HG03196 (cell line): ENCODE results near the gene SAPCD1.
"Not testable (repeated sequence)": the region's sequence is repeated elsewhere in the genome, so short reads cannot be mapped to it uniquely, and the experiment has no call there.

Experiments
- ATAC-seq: cut with Tn5 transposase; IDR thresholded peaks from one replicate; pipeline ENCODE4 v1.9.1; 2021; ENCODE audit not compliant: unreplicated experiment

The SAPCD1 gene

GRCh38 chr6:31796993-31797385 lies 34.5 kb downstream of the SAPCD1 start:
- ATAC-seq = no peak

- no peak for ATAC-seq
Observed at GRCh38 chr6:31797588-31797987, 35.1 kb downstream of the SAPCD1 start.

- ATAC-seq = no peak
Observed at GRCh38 chr6:31799781-31800180, 37.3 kb downstream of the SAPCD1 start.

- not testable (repeated sequence) for ATAC-seq
Observed at GRCh38 chr6:31801031-31801927, 38.8 kb downstream of the SAPCD1 start.

GRCh38 chr6:31805939-31806469 lies 43.5 kb downstream of the SAPCD1 start:
- peak; percentile 24 for ATAC-seq

- ATAC-seq = peak; percentile 83
Observed at GRCh38 chr6:31806470-31807272, 44.2 kb downstream of the SAPCD1 start, which contains the start of gene LSM2. Gene LSM2 (minus strand): TSS chr6:31806966. CDS start chr6:31806757, 209 bp downstream.

GRCh38 chr6:31808599-31808998 lies 46.1 kb downstream of the SAPCD1 start:
- not testable (repeated sequence) for ATAC-seq

- ATAC-seq = no peak
Observed at GRCh38 chr6:31811645-31812044, 49.2 kb downstream of the SAPCD1 start.

- ATAC-seq = no peak
Observed at GRCh38 chr6:31813465-31813849, 51.0 kb downstream of the SAPCD1 start.
